LNCaP clone FGC (cell line): ENCODE data around the gene IGF2BP3.

Experiments
- DNase-seq: peaks from one replicate; pipeline ENCODE4 v3.0.0-alpha.2; 2011; ENCODE audit warnings: low read depth
- H3K4me3 ChIP-seq: 2 replicates; pipeline ENCODE4 v1.5.1; 2011; ENCODE audit warnings: mild to moderate bottlenecking, low read depth, low read length, control low read depth
- TF ChIP-seq, protein P1 (sequence below): IDR thresholded peaks from 2 replicates; pipeline ENCODE4 v1.5.1; 2012; ENCODE audit warnings: mild to moderate bottlenecking; ENCODE audit not compliant: control insufficient read depth, insufficient read depth; ENCODE audit errors: extremely low read depth

The IGF2BP3 gene

DNA sequence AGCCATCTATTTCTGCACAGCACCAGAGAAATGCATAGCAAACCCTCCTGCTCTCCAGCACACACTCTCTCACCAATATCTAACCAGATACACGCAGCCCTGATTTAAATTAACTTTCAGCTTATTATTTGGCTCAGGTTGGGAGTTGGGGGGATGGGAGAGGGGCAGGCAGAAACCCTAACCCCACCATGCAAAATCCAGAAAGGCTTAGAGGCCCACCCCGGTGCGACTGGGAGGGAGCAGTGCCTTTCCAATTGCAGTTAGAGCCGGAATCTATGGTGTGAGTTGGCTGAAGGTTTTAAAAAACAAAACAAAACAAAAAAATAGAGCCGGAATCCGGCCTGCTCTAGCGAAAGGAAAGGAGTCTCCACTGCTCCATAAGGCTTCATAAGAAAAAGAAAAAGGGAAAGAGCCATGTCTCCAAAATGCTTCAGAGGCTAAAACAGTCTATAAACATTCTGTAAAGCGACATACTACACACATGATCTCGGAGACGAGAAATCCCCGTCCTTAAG, 2.9 kb downstream of the IGF2BP3 start:
- no peak for DNase-seq
- TF ChIP-seq, protein P1, sequence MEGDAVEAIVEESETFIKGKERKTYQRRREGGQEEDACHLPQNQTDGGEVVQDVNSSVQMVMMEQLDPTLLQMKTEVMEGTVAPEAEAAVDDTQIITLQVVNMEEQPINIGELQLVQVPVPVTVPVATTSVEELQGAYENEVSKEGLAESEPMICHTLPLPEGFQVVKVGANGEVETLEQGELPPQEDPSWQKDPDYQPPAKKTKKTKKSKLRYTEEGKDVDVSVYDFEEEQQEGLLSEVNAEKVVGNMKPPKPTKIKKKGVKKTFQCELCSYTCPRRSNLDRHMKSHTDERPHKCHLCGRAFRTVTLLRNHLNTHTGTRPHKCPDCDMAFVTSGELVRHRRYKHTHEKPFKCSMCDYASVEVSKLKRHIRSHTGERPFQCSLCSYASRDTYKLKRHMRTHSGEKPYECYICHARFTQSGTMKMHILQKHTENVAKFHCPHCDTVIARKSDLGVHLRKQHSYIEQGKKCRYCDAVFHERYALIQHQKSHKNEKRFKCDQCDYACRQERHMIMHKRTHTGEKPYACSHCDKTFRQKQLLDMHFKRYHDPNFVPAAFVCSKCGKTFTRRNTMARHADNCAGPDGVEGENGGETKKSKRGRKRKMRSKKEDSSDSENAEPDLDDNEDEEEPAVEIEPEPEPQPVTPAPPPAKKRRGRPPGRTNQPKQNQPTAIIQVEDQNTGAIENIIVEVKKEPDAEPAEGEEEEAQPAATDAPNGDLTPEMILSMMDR, result no peak
- H3K4me3 ChIP-seq, result no peak overlapping the region

DNA sequence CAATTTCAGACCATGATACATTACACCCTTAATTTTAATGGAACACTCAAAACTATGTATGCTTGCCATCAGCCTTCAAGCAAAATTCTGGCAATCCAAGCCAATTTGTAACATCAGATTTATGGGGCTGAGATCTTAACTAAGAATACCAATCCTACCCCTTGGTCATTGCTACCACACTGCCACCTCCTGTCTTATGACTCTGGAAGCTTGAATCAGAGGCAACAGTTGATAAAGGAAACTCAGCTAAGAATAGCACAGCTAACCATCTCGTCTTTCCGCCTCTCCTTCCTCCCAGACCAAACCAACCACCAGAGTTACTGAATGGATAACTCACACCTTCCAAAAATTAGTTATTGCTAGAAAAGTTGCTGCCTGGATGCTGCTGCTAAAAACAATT, 7.4 kb downstream of the IGF2BP3 start:
- H3K4me3 ChIP-seq, result no peak overlapping the region
- DNase-seq, result no peak
- TF ChIP-seq, protein P1, result peak; percentile 61

DNA sequence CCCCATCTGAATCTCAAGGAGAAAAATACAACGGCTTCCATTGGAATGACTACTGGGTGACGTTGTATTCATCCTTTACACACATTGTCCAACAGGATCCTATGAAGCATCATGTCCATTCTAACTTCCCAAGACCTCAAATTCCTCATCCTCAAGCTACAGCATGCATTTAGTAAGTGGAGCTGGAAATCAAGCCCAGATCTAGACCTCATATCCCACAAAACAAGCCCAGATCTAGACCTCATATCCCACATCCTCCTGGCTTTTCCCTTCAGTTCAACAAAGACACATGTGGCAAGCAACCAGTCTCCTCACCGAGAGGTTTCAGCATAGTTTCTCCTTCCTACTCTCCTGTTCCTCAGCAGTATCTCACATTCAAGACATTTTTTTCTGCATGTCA, 12.2 kb downstream of the IGF2BP3 start:
- no peak overlapping the region for H3K4me3 ChIP-seq
- TF ChIP-seq, protein P1, result no peak
- DNase-seq, result no peak

DNA sequence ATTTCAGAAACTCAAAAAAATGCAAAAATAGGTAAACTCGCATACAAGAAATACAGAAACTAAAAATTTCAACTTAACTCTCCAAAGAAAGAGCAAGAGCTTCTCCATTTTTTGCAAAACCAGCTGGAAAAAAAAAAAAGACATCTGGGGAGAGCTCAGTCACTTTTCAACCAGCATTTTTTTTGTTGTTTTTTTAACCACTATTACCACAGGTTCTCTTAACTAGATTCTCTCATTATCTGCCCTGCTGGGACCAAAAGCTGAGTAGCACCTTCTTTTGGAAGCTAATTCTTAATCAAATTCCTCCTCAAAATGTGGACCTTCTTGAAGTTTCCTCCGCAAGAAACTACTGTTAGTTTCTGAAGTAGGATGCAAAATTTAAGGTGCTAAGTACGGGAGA, 14.2 kb downstream of the IGF2BP3 start:
- TF ChIP-seq, protein P1, result no peak
- no peak for DNase-seq
- H3K4me3 ChIP-seq, result no peak overlapping the region

DNA sequence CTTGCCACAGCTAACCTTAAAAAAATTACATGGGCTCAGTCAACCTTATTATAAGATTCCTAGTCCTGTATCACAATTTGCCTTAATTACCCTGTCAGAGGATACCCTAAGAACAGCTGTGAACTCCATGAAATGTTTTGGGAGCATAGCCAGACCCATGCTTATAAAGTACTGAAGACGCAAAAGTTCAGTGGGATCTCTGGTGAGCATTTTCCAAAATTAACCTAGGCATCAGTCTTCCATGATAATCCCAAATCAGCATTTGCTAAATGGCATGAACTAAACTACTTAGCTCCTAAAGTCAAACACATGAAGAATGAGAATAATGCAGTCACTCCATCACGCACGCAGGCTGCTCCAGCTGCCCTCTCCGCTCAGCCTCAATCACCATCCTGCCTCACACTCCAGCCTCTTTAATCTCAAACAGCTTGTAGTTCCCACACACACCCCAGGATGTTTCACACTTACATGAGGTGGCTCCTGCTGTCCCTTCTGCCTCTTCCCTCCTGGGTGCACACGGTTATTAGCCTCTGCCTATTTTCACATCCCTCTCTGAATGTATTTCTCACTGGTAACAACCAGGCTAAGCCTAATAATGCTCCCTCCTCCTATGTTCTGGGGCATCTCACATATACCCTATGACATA, 15.3 kb downstream of the IGF2BP3 start:
- H3K4me3 ChIP-seq, result no peak overlapping the region
- TF ChIP-seq, protein P1, result no peak
- DNase-seq, result no peak

DNA sequence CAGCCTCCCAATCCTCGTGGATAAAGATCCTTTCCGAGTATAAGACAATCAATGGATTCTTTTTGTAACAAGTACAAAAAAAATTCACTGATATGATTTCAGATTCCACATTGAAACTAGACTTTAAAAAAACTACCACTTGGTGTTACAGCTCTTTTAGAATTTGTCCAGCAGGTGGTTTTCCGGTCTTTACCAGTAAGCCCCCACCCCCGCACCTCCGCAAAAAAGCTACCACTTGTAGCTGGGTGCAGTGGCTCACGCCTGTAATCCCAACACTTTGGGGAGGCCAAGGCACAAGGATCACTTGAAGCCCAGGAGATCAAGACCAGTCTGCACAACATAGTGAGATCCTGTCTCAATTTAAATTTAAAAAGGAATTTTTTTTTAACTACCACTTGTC, 19.8 kb downstream of the IGF2BP3 start:
- TF ChIP-seq, protein P1, result no peak
- DNase-seq, result no peak

DNA sequence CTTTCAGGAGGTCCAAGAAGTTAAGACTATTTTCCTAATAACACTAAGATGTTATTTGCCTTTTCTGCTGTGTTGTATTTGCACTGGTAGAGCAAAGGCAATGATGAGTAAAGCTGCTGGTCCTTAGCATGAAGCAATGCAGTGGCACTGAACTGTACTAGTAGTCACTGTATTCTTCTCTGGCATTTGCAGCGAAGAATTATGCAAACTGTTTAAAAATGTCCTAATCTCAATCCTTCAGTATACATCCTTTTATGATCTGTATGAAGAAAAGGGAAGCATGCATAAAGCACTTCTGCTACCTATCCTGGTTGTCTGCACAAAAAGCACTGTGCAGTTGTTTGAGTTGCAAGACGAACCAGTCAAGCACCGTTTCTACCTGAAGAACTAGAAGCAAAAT, 20.4 kb downstream of the IGF2BP3 start:
- DNase-seq, result no peak
- TF ChIP-seq, protein P1, result no peak
- H3K4me3 ChIP-seq, result no peak overlapping the region

More for the DNA sequence above, 19.8 kb downstream of the IGF2BP3 start:
- H3K4me3 ChIP-seq, result no peak overlapping the region
